HepG2 (cell line): ENCODE results near the gene ATP7A. TPM values are rescaled to one million over a fixed set of nuclear protein-coding genes. Genes with fewer than 3 reads are reported as not detected.

Source experiments
- ATF7 ChIP-seq, 2 experiments: fragments of 450-650 bp in 1 of 2; sonication (generic) in 1 of 2; formaldehyde crosslinking in 1 of 2; IDR thresholded peaks; 2 replicates each; pipeline versions ENCODE4 v1.4.0 to v1.6.1; 2016 to 2020; ENCODE audit warnings: antibody characterized with exemption in 1 of 2, mild to moderate bottlenecking in 1 of 2, missing genetic modification reagents in 1 of 2
- ELF3 ChIP-seq: IDR thresholded peaks from 2 replicates; pipeline ENCODE4 v1.6.1; 2016; ENCODE audit warnings: missing genetic modification reagents, missing compliant biosample characterization
- MAZ ChIP-seq, 2 experiments: sonication (generic) in 1 of 2; formaldehyde crosslinking in 1 of 2; IDR thresholded peaks; 2 replicates each; pipeline versions ENCODE4 v1.5.0 to v1.6.1; 2012 to 2020; ENCODE audit warnings: low read depth in 2 of 2, mild to moderate bottlenecking in 2 of 2, borderline replicate concordance in 1 of 2, improper control_type of control experiment in 1 of 2, low read length in 1 of 2, missing genetic modification reagents in 1 of 2, moderate library complexity in 1 of 2
- PAWR ChIP-seq: sonication (generic); formaldehyde crosslinking; IDR thresholded peaks from 2 replicates; pipeline ENCODE4 v1.4.0; 2020; ENCODE audit warnings: missing genetic modification reagents, mild to moderate bottlenecking, borderline replicate concordance
- PHF21A ChIP-seq: sonication (generic); formaldehyde crosslinking; IDR thresholded peaks from 2 replicates; pipeline ENCODE4 v1.5.0; 2020; ENCODE audit warnings: mild to moderate bottlenecking, missing genetic modification reagents
- POGZ ChIP-seq: sonication (generic); formaldehyde crosslinking; IDR thresholded peaks from 2 replicates; pipeline ENCODE4 v1.4.0; 2020; ENCODE audit warnings: mild to moderate bottlenecking, missing genetic modification reagents
- RARA ChIP-seq: IDR thresholded peaks from 2 replicates; pipeline ENCODE4 v1.6.1; 2016; ENCODE audit warnings: missing genetic modification reagents, missing compliant biosample characterization
- RXRB ChIP-seq: IDR thresholded peaks from 2 replicates; pipeline ENCODE4 v1.6.1; 2016; ENCODE audit warnings: borderline replicate concordance, missing genetic modification reagents, missing compliant biosample characterization
- SAP130 ChIP-seq: IDR thresholded peaks from 2 replicates; pipeline ENCODE4 v1.6.1; 2016; ENCODE audit warnings: low read depth
- SP2 ChIP-seq: sonication (generic); formaldehyde crosslinking; IDR thresholded peaks from 2 replicates; pipeline ENCODE4 v1.5.1; 2020; ENCODE audit warnings: mild to moderate bottlenecking, missing genetic modification reagents
- ZKSCAN5 ChIP-seq: sonication (generic); formaldehyde crosslinking; IDR thresholded peaks from 2 replicates; pipeline ENCODE4 v1.5.1; 2020; ENCODE audit warnings: mild to moderate bottlenecking, missing genetic modification reagents
- ZNF232 ChIP-seq: sonication (generic); formaldehyde crosslinking; IDR thresholded peaks from 2 replicates; pipeline ENCODE4 v1.4.0; 2020; ENCODE audit warnings: missing genetic modification reagents, borderline replicate concordance
- ZNF605 ChIP-seq: sonication (generic); formaldehyde crosslinking; IDR thresholded peaks from 2 replicates; pipeline ENCODE4 v1.8.0; 2022; ENCODE audit warnings: mild to moderate bottlenecking, missing genetic modification reagents
- ZNF7 ChIP-seq: IDR thresholded peaks from 2 replicates; pipeline ENCODE4 v1.6.1; 2016; ENCODE audit warnings: missing biosample characterization, missing genetic modification reagents
- ZSCAN22 ChIP-seq: sonication (generic); formaldehyde crosslinking; IDR thresholded peaks from 2 replicates; pipeline ENCODE4 v1.4.0; 2020; ENCODE audit warnings: mild to moderate bottlenecking, missing genetic modification reagents
- polyA plus RNA-seq, 8 experiments: library from polyadenylated mRNA; depleted of rRNA in 3 of 8; stranded (reverse) in 7 of 8; unstranded in 1 of 8; fragments of >200 nt; fragmentation: Illumina TruSeq in 4 of 8; extraction: Trizol in 4 of 8; gene quantifications; 2 replicates each; pipeline versions ENCODE4 v1.2.1 to v1.2.3, GENCODE V29; 2011 to 2016; ENCODE audit warnings: low read depth in 4 of 8, missing spikeins in 1 of 8, mixed read lengths in 1 of 8; ENCODE audit not compliant: insufficient read depth in 1 of 8
- total RNA-seq, 5 experiments: library from RNA; depleted of rRNA; stranded (reverse); fragments of >200 nt; fragmentation: Illumina TruSeq; extraction: Trizol; gene quantifications; 2 replicates each; pipeline ENCODE4 v1.2.3, GENCODE V29; 2016; ENCODE audit warnings: low read depth in 1 of 5
- TF ChIP-seq, protein P1 (sequence below): IDR thresholded peaks from 2 replicates; pipeline ENCODE4 v1.6.1; 2016; ENCODE audit warnings: mild to moderate bottlenecking
- TF ChIP-seq, protein P2 (sequence below): sonication (generic); formaldehyde crosslinking; IDR thresholded peaks from 2 replicates; pipeline ENCODE4 v1.5.1; 2020; ENCODE audit warnings: mild to moderate bottlenecking, missing genetic modification reagents, moderate library complexity
- TF ChIP-seq, protein P3 (sequence below): sonication (generic); formaldehyde crosslinking; IDR thresholded peaks from 2 replicates; pipeline ENCODE4 v1.5.0; 2020; ENCODE audit warnings: mild to moderate bottlenecking, missing genetic modification reagents, borderline replicate concordance

ATP7A gene
- total and polyA plus RNA-seq, 2 of the 13 experiments (the other 11 are each of a cell fraction or from before 2014, with no cell fraction given): 1.7 to 4.7 TPM

DNA sequence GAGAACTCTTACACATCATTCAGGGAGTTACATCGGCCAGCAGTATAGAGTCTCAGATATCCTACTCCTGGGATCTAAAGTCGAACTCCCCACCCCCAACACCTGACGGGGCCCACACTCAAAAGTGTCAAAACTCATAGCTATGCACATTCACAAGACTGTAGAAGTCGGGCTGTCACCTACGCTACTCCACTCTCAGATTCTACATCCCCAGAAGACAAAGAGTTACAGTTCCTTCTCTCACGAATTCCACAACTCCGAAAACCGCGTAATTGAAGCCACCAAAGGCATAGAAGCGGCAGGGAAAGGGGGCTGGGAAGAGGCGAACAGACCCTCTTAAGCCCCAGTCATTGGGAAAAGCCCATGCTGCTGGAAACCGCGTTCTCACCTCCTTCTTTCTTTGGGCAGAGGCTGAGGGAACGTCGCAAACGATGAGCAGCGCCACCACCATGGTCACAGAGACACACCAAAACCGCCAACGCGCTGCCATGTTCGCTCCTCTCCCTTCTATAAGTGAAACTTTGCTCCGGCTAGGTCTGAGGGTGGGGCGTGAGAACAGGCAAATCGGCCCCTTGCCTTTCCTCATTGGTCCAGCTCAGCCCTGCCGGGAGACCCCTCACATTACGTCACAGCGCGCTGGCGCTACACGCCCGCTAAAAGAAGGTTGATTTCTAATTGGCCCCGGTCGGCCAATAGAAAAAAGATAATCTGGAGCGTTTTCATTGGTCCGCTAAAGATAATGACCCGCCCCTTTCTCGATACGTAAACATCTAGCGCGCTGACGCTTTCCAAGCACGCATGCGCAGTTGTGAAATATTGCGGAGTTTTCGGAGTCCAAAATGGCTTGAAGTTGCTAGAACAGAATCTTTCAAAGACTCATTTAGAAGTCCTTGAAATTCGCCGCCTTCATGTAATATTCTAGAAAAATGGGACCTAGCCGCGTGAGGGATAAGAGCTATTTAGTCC is 15.3 kb upstream of the ATP7A start, which contains the start of gene MAGT1 (continued):
- TF ChIP-seq ZNF605 (CRISPR knock-in tag): peak; percentile 57; the same call in 1 of the 2 replicates
- no peak for TF ChIP-seq MAZ (IDR thresholded peaks at IDR 0.05; ENCODE audit: borderline replicate concordance, low read depth, low read length)
- no peak for TF ChIP-seq MAZ (CRISPR knock-in tag; IDR thresholded peaks at IDR 0.05; ENCODE audit: low read depth)
- TF ChIP-seq, protein P1, sequence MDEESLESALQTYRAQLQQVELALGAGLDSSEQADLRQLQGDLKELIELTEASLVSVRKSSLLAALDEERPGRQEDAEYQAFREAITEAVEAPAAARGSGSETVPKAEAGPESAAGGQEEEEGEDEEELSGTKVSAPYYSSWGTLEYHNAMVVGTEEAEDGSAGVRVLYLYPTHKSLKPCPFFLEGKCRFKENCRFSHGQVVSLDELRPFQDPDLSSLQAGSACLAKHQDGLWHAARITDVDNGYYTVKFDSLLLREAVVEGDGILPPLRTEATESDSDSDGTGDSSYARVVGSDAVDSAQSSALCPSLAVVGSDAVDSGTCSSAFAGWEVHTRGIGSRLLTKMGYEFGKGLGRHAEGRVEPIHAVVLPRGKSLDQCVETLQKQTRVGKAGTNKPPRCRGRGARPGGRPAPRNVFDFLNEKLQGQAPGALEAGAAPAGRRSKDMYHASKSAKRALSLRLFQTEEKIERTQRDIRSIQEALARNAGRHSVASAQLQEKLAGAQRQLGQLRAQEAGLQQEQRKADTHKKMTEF (CRISPR knock-in tag): 0 out of 2 replicates have a peak, but pooled peaks have one; percentile 8
- TF ChIP-seq ELF3 (CRISPR knock-in tag): no peak
- TF ChIP-seq POGZ (CRISPR knock-in tag): peak; percentile 65; the same call in 1 of the 2 replicates
- TF ChIP-seq, protein P2, sequence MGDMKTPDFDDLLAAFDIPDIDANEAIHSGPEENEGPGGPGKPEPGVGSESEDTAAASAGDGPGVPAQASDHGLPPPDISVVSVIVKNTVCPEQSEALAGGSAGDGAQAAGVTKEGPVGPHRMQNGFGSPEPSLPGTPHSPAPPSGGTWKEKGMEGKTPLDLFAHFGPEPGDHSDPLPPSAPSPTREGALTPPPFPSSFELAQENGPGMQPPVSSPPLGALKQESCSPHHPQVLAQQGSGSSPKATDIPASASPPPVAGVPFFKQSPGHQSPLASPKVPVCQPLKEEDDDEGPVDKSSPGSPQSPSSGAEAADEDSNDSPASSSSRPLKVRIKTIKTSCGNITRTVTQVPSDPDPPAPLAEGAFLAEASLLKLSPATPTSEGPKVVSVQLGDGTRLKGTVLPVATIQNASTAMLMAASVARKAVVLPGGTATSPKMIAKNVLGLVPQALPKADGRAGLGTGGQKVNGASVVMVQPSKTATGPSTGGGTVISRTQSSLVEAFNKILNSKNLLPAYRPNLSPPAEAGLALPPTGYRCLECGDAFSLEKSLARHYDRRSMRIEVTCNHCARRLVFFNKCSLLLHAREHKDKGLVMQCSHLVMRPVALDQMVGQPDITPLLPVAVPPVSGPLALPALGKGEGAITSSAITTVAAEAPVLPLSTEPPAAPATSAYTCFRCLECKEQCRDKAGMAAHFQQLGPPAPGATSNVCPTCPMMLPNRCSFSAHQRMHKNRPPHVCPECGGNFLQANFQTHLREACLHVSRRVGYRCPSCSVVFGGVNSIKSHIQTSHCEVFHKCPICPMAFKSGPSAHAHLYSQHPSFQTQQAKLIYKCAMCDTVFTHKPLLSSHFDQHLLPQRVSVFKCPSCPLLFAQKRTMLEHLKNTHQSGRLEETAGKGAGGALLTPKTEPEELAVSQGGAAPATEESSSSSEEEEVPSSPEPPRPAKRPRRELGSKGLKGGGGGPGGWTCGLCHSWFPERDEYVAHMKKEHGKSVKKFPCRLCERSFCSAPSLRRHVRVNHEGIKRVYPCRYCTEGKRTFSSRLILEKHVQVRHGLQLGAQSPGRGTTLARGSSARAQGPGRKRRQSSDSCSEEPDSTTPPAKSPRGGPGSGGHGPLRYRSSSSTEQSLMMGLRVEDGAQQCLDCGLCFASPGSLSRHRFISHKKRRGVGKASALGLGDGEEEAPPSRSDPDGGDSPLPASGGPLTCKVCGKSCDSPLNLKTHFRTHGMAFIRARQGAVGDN (CRISPR knock-in tag): peak; percentile 54
- TF ChIP-seq RXRB (CRISPR knock-in tag): no peak
- no peak for TF ChIP-seq RARA
- 0 out of 2 replicates have a peak, but pooled peaks have one; percentile 41 for TF ChIP-seq ZKSCAN5 (CRISPR knock-in tag)
- no peak for TF ChIP-seq ZNF232
- TF ChIP-seq, protein P3, sequence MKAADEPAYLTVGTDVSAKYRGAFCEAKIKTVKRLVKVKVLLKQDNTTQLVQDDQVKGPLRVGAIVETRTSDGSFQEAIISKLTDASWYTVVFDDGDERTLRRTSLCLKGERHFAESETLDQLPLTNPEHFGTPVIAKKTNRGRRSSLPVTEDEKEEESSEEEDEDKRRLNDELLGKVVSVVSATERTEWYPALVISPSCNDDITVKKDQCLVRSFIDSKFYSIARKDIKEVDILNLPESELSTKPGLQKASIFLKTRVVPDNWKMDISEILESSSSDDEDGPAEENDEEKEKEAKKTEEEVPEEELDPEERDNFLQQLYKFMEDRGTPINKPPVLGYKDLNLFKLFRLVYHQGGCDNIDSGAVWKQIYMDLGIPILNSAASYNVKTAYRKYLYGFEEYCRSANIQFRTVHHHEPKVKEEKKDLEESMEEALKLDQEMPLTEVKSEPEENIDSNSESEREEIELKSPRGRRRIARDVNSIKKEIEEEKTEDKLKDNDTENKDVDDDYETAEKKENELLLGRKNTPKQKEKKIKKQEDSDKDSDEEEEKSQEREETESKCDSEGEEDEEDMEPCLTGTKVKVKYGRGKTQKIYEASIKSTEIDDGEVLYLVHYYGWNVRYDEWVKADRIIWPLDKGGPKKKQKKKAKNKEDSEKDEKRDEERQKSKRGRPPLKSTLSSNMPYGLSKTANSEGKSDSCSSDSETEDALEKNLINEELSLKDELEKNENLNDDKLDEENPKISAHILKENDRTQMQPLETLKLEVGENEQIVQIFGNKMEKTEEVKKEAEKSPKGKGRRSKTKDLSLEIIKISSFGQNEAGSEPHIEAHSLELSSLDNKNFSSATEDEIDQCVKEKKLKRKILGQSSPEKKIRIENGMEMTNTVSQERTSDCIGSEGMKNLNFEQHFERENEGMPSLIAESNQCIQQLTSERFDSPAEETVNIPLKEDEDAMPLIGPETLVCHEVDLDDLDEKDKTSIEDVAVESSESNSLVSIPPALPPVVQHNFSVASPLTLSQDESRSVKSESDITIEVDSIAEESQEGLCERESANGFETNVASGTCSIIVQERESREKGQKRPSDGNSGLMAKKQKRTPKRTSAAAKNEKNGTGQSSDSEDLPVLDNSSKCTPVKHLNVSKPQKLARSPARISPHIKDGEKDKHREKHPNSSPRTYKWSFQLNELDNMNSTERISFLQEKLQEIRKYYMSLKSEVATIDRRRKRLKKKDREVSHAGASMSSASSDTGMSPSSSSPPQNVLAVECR: peak; percentile 71; the same call in 1 of the 2 replicates
- no peak for TF ChIP-seq ZSCAN22 (CRISPR knock-in tag)
- TF ChIP-seq PHF21A (CRISPR knock-in tag): peak; percentile 72
- no peak for TF ChIP-seq PAWR (CRISPR knock-in tag)
- TF ChIP-seq ATF7 (IDR thresholded peaks at IDR 0.05): peak; percentile 75
- no peak for TF ChIP-seq ATF7 (CRISPR knock-in tag; IDR thresholded peaks at IDR 0.05)
- TF ChIP-seq SAP130: peak; percentile 59
- TF ChIP-seq SP2 (CRISPR knock-in tag): peak; percentile 62
- no peak for TF ChIP-seq ZNF7 (CRISPR knock-in tag)
